Stimulated activated CD8-positive, alpha-beta memory T cell treated with anti-CD3 and anti-CD28 coated beads, Interleukin-15, amount 100 ng/mL, for 1 hour (primary cell): ENCODE measurements around the gene RASD1.
"Not testable (repeated sequence)": the region's sequence is repeated elsewhere in the genome, so short reads cannot be mapped to it uniquely, and the experiment has no call there.

Experiments used
- DNase-seq: peaks from one replicate; pipeline ENCODE4 v3.0.0-alpha.2; 2020; ENCODE audit warnings: low read depth

Gene RASD1

DNA sequence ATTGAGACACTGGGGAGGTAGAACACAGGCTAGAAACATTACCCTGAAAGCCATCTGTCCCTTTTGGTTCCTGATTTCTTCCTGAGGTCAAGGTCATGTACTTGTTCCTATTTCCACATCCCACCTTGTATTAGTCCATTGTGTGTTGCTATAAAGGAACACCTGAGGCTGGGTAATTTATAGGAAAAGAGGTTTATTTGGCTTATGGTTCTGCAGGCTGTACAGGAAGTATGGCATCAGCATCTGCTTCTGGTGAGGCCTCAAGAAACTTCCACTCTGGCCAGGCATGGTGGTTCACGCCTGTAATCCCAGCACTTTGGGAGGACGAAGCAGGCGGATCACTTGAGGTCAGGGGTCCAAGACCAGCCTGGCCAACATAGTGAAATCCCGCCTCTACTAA lies 26.8 kb downstream of the RASD1 start:
- no peak for DNase-seq

DNA sequence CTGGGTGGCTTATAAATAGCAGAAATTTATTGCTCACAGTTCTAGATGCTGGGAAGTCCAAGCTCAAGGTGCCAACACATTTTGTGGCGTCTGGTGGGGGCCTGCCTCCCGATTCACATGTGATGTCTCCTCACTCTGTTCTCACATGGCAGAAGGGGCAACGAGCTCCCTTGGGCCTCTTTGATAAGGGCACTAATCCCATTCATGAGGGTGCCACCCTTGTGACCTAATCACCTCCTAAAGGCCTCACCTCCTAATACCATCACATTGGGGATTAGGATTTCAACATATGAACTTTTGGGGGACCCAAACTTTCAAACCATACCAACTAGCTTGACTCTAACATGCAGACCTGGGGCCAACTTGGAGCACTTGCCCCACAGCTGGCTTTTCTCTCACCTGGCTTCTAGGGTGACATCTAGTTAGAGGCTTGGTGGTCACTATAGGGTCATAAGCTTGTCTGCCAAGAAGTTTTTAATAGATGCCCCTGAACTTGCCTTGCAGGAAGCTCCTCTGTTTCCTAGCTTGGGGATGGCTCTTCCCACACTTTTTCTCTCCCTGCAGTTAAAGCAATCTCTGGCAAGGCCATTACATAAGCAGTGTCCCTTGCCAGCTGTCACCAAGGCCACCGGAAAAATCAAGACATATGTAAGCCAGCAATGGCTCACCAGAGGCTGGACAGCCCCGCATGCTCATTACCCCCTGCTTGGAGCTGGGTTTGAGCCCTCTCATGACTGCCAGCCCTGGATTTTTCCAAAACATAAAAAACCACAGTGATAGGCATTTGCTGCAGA lies 27.8 kb downstream of the RASD1 start:
- no peak for DNase-seq

DNA sequence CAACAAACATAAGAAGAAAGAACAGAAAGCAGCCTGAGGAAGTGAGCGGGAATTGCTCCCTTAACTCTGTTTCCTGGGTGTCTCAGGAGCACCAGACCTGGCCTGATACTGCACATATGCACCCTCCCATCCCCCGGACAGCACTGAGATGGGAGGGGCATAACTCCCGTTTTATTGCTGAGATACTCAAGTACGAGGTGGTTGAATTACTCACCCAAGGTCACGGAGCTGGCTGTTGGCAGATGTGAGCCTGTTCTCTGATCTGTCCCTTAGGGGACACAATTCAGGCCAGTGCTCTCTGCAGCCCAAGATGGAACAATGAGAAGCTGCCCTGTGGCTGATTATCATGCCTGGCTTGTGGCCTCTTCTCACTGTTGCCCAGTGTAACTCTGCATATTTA lies 28.5 kb downstream of the RASD1 start:
- no peak for DNase-seq

DNA sequence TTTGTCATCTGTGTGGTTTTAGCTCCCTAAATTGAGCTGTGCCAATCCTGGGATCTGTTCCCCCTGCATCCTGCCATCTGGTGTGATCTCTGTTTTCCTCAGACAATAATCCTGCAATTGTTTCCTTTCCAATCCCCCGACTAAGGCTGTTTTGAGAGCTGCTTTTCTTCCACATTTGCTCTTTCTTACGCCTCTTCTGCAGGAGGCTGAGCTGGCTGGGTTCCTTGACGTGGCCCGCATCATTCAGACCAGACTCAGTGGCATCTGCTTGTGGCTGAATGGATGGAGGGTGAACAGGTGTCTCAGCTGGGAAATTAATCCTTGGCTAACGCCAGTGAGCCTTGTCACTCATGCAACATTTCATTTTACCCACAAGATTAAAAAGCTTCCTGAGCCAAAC lies 29.2 kb downstream of the RASD1 start:
- no peak for DNase-seq

DNA sequence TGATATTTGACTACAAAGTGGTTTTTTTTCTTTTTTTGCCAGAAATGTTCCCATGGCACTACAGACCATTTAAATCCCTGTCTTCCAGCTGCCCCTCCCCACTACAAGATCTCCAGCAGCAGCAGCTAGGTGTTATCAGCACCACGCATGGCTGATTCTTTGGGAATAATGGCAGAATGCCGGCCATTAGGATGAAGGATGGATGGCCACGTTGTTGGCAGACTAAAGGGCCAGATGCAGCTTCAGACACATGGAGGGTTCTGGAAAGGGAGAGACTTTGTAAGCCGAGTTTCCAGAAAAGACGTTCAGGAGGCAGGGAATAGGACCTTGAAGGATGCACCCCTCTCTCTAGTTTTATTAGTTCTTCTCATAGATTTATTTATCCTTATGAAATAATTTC lies 29.7 kb downstream of the RASD1 start:
- DNase-seq, result no peak

DNA sequence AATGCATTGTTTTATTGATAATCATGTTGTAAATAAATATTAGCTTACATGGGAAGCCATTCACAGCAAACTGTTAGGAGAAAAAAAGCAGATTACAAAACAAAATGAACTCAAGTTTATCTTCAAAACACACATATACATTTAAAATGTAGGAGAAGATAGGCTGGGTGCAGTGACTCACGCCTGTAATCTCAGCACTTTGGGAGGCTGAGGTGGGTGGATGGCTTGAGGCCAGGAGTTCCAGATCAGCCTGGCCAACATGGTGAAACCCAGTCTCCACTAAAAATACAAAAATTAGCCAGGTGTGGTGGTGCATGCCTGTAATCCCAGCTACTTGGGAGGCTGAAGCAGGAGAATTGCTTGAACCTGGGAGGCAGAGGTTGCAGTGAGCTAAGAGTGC lies 30.3 kb downstream of the RASD1 start:
- not testable (repeated sequence) for DNase-seq

DNA sequence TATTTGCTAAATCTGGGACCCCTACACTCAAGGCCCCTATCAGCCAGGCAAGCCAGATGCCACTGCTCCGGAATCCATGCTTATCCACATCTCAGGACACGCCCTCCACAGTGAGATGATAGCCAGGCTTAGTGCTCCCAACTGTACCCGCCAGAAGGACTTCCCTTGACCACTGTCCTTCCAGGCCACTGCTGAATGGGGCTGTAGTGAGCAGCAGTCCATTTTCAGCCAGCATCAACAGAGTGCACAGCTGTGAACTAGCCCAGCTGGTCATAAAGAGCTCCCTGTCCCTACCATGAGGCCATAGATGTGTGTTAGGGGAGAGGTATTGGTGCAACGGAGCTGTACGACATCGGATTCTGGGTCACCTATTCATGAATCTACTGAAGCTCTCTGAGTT lies 32.4 kb downstream of the RASD1 start:
- no peak for DNase-seq

DNA sequence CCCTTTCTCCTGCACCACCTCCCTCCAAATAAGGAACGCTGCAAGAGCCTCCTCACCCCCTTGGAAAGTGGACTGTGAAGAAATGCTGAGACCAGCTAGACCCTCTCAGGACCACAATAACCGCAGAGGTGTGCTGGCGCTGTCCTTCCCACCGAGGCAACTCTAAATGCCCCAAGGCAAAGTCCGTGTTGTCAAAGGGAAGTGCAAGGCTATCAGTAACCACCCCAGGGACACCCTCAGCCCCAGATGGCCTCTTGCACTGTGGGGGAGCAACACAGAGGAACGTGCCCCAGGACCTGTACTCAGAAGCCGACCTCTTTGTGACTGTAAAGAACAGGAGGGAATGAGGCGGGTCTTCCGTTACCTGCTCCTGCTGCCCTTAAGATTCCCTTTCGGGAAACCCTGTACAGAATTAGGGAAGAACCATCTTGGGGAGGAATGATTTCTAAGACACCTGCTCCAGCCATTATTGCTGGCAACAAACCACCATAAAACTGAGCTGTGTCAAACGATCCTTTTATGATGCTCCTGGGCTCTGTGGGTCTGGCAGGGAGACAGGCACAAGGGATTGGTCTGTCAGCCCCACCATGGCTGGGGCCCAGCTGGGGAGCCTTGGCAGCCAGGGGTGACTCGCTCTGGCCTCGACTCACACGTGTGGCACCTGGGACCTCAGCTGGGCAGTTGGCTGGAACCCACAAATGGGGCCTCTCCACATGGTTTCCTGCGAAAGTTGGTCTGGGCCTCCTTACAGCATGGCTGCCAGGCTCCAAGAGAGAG lies 34.0 kb downstream of the RASD1 start:
- DNase-seq, result no peak

DNA sequence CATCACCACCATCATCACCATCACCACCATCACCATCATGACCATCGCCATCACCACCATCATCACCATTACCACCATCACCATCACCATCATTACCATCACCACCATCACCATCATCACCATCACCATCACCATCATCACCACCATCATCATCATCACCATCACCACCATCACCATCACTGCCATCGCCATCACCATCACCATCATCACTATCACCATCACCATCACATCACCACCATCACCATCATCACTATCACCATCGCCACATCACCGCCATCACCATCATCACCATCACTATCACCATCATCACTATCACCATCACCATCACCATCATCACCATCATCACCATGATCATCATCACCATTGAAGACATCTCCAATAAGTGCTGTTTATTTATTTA lies 36.2 kb downstream of the RASD1 start:
- no peak for DNase-seq

DNA sequence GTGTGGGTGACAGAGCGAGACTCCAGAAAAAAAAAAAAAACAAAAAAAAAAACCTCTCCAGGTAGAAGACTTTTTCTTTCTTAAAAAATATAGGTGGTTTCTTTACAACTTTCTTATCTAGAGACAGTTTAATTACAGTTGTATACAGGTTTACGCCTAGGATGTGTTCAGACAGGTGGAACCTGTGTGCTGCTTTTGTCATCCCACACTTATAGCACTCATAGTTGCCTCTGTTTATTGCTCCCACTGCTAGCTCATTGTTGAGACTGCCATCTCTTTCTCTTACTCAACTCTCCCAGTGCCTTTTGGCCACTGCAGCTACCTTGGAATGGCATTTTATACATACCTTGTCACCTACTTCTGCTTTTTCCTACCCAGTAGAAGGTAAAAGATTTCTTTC lies 38.5 kb downstream of the RASD1 start:
- no peak for DNase-seq

DNA sequence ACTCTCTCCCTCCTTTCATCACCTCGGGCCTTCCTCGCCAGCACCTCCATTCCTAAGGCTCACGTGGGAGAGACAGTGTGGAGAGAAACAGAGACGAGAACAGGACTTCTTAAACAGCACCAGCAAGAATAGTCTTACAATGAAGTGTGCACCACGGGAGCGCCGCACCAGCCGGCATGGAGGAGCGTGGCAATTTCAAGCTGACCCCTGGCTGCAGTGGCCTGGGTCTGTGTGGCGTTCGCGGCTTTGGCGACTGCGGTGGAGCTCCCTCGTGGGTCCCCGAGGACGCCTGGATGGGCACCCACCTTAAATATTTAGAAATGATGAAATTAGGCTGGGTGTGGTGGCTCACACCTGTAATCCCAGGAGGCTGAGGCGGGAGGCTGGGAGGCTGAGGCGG lies 39.9 kb downstream of the RASD1 start:
- DNase-seq, result no peak

DNA sequence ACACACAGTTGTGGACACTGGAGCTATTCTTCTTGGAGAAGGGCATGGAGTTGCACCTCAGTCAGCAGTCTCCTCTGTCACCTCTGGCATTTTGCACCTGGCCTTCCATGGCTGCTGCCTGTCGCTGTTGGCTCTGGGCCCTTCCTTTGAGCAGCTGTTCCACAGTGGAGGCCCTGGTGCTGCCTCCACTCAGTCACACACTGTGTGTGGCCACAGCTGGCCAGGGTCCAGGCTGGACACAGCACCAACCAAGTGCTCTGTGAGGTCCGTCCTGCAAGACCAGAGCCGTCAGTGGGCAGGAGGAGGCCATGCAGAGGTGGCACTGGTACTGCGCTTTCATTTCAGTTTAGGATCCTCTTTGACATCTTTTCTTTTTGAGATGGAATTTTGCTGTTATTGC lies 41.0 kb downstream of the RASD1 start:
- DNase-seq, result no peak

DNA sequence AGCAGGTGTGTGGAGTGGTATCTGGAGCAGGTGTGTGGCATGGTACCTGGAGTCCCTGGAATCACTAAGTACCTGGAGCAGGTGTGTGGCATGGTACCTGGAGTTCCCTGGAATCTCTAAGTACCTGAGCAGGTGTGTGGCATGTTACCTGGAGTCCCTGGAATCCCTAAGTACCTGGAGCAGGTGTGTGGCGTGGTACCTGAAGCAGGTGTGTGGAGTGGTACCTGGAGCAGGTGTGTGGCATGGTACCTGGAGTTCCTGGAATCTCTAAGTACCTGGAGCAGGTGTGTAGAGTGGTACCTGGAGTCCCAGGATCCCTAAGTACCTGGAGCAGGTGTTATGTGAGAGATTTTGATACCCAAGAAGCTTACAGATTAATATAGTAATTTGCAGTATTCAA lies 41.5 kb downstream of the RASD1 start:
- not testable (repeated sequence) for DNase-seq

DNA sequence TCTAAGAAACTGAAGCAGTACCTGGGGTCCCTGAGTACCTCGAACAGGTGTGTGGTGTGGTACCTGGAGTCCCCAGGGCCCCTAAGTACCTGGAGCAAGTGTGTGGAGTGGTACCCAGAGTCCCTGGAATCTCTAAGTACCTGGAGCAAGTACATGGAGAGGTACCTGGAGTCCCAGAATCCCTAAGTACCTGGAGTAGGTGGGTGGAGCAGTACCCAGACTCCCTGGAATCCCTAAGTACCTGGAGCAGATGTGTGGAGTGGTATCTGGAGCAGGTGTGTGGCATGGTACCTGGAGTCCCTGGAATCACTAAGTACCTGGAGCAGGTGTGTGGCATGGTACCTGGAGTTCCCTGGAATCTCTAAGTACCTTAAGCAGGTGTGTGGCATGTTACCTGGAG lies 41.9 kb downstream of the RASD1 start:
- no peak for DNase-seq

DNA sequence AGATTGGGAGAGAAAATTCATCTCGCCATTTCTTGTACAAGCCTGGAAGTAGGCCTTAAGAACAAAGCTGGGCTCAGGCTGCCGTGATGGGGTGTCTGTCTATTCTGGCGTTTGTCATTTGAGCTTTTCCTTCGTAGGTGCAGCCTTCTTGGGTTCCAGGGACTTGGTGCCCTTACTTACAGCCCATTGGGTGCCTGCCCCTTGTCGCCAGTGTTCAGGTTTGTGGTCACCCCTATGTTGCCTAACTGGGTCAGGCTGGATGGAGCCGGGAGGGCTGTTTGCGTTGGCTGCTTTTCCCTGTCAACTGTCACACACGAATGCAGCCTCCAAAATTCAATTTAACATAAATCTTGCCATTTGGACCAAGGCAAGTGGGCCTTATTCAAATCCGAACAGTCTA lies 43.1 kb downstream of the RASD1 start:
- no peak for DNase-seq

DNA sequence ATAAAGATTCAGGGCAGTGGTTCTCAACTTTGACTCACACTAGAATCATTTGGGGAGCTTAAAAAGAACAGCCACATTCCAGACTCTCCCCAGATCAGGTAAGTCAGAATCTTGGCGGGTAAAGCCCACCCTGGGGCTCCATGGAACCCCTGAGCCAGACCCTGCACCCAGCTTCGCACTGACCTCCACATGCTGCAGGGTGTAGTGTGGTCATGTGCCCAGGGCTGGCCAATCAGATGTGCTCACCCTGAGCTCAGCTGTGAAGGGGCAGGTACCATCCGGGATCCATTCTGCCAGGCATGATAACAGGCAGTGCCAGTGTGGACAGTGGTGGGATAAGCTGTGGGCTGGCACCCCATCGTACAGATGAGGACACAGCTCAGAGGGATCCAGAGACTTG lies 47.5 kb downstream of the RASD1 start:
- no peak for DNase-seq

DNA sequence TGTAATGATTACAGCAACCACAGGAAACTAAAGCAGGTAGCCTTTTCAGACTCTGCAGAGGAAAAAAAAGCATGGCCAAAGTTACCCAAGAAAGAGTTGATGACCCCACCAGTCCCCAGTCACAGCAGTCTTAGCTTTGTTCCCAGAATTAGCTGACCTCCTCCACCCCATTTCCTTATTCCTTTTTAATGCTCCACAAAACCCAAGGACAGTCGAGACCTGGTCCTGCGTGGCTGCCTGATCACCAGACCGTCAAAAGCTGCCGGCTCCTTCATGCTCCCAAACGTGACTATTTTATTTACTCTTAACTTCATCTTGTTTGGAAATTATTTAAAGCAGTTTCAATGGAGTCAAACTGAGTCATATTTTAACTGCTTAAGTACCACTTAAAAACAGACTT lies 48.1 kb downstream of the RASD1 start:
- no peak for DNase-seq

DNA sequence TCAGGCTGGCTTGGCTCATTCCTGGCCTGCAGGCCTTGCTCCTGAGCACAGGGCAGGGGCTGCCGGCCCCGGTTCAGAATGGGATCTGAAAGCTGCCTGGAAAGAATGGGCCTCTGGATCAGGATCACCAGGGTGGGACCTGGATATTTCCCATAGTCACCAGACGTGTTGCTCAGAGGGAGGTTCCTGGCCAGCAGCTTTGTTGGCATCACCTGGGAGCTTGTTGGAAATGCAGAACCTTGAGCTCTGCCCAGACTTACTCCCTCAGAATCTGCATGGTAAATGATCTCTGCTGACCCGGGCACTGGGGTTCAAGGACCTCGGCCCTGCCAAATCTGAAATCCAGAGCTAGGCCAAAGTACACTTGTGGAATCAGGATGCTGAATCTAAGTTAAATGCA lies 48.9 kb downstream of the RASD1 start:
- DNase-seq, result no peak

DNA sequence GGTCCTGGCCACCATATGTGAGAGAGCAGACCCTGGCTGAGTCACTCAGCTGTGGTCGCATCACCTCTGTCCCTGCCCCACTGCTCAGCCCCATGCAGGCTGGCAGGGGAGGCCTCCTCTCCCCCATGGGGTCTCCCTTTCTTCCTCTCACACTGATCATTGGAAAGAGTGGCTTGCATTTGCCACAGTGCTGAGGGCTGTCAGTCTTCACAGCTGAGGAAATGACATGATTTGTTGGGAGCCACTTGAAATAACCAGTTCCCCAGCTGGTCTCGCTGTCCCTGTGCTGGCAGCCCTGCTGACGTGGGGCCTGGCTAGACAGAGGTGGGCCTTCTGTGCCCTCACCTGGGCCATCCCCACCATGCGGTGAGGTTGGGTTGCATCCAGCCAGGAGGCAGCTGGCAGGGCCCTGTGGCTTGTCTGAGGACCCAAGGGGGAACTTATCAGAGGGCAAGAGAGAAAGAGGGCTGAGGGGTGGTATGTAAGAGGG lies 49.5 kb downstream of the RASD1 start:
- DNase-seq, result no peak

DNA sequence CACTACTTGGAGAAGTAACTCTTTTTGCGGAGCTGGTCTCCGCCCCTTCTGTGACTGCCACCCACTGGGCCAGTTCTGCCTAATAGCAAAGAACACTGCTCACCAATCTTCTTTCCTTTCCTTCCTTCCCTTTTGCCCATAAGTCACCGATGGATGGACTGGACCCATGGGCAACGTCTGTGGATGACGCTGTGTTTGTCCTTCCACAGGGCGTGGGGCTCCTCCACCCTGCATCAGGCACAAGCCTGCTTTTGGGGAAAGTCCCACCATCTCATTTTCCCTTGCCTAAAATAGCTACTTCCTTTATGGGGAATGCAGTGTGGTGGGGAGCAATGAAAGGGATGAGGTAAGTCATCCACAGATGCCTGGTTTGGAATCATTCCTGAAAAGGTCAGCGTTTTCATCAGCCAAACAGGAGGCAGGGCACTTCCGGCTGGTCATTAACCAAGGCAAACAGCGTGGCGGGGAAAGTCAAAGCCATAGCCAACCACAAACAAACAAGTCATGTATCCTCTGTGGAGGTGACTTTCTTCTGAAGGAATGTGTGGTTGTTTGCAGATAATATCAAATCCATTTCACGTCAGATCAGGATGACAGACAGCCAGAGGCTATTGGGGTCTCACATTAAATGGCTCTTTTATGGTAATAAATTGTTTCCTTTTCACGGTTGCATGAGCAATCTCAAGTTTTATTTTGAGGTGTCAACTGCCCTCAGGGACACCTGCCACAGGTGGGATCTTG lies 50.1 kb downstream of the RASD1 start:
- DNase-seq, result no peak

DNA sequence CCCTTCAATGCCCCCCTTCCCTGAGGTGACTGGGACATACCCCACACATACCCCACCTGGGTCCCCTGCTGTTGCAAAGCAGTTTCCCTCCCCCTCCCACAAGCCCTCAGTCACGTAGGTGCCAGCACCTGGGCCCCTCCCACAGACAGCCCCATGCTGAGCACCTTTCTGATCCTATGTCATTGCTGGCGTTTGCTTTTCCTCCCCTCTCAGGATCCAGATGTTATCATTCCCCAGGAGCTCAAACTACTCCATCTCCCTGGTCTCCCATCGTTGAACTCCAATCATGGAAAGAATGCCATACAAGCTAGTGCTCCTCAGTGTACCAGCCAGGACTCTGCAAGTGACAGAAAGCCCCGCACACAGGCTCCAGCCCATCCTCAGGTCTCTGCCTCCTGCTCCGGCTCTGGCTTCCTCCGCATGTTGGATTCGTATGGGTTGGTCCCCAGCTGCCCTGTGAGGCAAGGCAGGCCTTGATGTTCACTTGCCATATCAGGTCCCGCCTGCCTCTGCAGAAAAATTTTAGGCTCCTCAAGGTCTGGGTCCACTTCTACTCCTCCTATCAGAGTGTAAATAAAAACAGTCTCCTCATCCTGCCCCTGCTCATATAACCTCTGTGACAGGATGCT lies 50.8 kb downstream of the RASD1 start:
- DNase-seq, result no peak
